ENCODE measurements around the gene EVX2.

EVX2 gene

DNA sequence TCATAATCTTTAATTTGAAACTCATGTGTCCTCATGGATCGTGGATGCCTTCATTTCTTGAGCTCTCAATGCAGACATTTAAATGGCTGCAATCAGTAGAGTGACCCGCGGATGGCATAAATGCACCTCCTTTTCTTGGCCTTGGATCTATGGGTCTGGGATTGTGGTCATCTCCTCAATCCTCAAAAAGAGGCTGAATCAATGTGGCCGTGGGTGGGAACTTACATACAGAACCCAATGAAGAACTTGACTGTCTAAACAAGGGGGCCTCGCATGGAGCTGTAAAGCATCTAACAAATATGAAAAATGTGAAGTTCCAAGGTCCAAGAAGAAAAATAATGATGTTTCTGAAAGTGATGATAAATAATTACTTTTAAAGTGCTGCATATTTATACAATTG, 11.7 kb upstream of the EVX2 start:
- DNase-seq = no peak

DNA sequence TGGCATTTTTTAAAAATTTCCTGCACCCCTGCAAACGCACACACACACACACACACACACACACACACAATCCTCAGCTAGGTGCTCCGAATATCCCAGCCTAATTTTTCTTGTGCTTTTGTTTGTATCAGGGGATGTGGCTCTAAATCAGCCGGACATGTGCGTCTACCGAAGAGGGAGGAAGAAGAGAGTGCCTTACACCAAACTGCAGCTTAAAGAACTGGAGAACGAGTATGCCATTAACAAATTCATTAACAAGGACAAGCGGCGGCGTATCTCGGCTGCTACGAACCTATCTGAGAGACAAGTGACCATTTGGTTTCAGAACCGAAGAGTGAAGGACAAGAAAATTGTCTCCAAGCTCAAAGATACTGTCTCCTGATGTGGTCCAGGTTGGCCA, 10.6 kb upstream of the EVX2 start:
- DNase-seq = no peak

DNA sequence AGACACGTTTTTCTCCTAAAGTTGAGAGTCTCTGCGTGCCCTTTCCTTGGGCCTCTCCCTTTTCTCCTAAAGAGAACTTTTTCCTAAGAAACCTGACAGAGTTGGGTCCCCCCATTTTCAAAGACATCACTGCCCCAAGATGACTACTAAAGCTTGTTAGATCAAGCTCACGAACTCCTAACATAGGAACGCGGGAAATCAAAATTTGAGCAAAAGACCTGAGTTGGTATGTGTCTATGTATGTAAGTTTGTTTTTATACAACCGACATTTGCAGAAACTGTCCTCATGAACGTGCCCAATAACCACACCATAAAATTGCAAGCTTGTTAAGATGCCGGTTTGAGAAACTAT, 10.1 kb upstream of the EVX2 start:
- no peak for DNase-seq

DNA sequence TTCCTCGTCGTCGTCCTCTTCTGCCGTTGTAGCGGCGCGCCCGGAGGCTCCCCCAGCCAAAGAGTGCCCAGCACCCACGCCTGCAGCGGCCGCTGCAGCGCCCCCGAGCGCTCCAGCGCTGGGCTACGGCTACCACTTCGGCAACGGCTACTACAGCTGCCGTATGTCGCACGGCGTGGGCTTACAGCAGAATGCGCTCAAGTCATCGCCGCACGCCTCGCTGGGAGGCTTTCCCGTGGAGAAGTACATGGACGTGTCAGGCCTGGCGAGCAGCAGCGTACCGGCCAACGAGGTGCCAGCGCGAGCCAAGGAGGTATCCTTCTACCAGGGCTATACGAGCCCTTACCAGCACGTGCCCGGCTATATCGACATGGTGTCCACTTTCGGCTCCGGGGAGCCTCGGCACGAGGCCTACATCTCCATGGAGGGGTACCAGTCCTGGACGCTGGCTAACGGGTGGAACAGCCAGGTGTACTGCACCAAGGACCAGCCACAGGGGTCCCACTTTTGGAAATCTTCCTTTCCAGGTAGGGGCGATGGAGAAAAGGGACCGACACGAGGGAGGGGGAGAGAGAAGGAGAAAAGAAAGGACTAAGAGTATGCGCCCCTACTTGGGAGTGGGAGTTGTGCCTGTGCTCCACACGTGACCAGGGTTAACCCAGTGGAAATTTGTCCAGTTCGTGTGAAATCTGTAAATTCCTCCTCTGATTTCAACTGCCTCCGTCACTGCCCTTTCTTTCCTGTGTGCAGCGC, 9.6 kb upstream of the EVX2 start:
- no peak for DNase-seq

DNA sequence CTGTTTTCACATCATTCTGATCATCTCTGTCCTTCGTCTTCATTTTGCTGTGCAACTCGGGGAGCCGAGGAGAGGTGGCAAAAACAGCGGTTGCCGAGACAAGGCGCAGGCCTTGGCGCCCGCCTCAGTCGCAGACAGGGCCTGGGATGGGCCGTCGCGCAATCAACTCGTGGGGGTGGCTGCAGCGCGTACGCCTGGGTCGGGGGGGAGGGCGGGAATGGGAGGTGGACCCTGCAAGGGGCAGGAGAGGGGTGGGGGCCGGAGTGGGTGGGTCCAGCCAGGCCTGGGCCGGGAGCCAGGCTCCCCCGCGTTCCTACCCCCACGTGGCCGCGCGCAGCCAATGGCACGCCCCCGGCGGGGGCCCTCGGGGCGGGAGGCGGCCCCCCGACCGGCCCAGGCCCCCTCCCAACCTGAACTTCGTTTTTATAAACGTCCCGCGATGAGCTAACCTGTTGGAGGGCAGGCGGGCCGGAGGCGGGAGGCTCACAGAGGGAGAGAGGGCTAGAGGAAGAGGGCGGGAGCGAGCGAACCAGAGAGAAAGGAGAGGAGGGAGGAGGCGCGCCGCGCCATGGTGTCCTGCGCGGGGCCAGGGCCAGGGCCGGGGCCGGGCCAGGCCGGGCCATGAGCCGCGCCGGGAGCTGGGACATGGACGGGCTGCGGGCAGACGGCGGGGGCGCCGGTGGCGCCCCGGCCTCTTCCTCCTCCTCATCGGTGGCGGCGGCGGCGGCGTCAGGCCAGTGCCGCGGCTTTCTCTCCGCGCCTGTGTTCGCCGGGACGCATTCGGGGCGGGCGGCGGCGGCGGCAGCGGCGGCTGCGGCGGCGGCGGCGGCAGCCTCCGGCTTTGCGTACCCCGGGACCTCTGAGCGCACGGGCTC, 8.7 kb upstream of the EVX2 start, which contains the start of gene HOXD13:
HOXD13 (plus strand) TSS at position 452 of the 875 bp plus-strand sequence; CDS start at position 622, 170 bp downstream.
- no peak for DNase-seq

DNA sequence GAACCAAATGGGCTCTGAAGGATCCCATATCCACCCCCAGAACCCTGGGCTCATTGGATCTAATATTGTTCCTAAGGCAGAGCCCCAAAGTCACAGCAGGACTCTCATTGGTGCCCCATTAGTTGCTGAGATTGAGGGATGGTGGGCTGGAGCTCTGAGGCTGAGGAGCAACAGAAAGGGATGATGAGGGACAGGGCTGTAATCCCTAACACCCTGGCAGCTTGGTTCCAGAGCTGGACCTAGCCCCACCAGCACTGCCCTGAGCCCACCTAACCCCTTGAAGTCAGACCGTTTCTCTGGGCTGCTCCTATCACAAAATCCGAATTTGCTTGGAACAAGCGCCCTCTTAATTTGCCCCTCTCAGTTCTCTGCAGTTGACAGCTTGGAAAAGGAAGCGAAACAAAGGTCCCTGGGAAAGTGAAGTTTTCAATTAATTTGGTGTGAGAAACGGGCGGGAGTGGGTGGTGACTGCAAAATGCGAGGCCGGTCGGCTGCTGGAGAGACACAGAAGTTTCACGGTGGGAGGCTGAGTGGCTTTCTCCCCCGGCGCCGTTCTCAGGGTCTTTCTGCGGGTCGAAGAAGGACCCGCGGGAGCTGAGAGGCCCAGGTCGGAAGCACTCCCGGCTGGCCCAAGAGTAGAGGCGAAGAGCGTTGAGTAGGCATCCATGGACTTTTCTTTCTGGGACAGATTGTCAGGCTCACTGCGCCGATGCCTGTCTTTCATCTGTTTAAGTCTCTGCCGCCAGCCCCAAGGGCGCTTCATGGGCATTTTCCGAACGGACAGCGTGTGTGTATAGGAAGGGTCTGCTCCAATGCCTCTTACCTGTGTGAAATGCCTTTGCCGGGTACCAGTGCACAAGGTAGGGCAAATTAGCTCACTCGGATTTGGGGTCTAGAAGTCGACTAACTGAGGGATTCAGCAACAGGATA, 7.8 kb upstream of the EVX2 start:
- no peak for DNase-seq

DNA sequence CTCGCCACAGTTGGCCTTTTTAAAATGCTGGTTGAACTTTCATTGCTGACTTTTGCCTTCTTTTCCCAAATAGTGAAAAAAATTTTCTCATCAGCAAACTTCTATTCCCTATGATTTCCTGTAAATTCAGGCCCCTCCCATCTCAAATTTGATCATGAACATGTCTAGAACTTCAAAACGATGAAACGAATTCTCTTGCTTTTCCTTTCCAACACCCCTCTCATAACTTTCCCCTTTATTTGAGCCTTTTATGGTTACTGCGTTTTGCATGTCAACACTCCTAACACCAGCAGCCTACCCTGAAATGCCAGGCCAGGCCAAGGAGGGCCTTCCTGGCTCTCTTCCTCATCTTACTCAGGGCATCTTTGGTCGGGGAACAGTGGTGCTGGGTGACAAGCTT, 7.1 kb upstream of the EVX2 start:
- no peak for DNase-seq

DNA sequence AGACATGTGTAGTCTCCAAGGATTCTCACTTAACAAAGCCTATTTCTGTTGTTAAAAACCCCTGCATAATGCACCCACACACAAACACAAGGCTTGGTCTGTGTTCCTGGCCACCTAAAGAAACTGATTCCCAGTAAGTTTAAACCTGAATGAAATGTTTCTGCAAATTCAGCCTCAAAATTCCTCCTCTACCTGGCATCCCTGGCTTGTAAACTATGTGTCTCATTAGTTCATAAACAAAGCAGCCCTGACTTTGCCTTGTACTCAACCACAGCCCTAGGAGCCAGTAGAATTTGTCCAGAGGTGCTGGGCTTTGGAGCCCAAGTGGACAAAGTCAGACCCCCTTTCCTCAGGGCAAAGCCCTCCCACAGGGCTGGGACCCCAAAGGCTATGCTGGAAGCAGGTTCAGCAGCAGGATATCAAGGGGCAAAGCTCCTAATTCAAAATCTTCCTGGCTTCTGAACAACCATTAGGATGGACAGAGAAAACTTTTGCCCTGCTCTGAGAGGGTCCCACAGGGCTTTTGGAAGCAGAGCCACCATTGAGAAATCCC, 6.2 kb upstream of the EVX2 start:
- no peak for DNase-seq

DNA sequence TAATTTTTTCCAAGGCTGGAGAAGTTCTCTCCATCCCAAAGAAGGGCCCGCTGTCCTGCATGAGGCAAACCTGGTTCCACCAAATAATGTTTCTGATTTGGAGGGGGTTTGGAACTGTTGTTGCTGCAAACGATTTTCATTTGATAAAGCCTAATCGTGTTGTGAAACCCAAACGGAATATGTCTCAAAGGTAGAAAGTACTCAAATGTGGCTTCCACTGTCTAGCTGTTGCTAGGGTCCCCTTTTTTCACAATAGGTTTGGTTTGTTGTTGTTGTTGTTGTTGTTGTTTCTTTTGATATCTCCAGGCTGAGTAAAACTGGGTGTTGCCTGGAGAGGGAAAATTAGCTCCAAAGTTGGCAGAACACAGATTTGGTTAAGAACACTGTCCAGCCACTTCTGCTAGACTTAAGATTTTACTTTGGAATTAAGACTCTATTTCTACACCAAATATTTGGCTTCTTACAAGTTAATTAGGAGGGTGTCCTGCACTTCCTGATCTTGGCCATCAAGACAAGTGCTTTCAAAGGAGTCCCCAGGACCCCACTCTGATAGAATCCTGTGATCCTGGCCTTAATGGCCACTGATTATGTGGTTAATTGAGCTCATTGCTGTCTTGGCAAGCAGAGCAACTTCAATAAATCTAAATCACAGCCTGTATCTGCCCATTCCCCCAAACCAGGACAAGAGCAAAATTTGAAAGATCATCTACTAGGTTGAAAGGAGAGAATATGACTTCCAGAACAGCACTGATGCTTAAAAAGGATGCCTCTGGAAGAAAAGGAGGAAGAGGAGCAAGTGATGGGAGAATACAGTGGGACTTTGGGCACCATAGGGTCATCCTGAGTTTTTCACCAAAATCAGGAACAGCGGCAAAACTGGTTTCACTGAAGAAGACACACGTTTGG, 5.4 kb upstream of the EVX2 start:
- DNase-seq = no peak

DNA sequence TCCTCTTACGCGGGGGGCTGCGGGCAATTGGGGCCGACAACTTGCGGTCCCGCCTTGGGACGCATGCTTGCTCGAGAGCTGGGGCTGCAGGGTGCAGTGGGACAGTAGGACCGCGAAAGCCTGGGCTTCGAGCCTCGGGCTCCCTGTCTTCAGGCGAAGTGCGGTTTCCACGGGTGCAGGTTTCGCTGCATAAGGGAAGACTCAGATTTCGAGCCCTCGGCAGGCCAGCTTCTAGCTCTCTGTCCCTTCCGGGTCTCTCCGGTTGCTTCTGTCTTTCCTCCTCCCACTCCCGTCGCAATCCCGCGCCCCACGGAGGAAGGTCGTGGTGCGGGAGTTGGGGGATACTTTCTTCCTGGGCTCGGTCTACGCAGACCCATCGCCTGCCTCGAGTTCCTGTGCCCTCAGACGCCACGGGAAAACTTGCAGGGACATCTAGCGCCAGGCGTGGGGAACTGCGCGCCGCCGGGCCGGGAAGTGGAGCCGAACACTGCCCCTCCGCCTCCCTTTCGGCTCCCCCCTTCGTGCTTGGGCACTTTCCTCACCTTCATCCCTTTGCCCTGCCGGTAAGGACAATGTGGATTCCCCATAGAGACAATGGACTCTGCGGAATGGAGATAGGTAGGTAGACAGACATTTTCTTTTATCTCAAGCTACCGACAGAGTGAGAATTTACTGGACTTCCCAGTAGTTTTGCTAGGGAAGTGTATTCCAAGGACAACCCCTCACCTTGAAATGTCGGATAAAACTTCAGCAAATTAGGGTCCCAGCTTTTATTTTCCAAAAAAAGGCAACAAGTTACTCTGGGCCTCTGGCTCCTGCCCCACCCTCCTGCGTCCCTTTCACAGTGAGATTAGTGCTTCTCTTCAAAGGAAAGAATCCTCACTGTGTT, 4.5 kb upstream of the EVX2 start:
- DNase-seq = no peak

DNA sequence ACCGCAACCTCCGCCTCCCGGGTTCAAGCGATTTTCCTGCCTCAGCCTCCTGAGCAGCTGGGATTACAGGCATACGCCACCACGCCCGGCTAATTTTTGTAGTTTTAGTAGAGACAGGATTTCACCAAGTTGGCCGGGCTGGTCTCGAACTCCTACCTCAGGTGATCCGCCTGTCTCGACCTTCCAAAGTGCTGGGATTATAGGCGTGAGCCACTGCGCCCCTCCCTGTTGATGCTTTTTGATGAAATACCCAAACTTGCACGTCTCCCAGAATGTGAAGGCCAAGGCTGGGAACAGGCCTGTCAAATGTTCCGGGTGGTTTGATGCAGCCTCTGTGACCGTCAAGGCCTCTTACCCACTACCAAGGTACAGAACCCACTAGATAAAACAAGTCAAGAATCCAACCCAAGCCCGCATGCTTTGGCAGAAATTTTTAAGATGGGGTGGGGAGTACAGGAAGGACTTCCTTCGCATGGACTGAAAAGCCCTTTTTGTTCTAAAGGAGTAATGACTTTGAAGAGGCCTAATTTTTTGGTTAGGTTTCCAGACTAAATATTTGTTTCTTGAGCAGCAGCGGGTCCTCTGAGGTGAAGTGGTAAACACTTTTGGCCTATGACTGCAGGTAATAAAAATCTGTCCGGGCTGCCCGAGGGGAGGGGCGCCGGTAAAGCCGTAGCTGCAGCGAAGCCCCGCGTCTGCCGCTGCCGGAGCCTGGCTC, 3.7 kb upstream of the EVX2 start:
- DNase-seq = no peak

DNA sequence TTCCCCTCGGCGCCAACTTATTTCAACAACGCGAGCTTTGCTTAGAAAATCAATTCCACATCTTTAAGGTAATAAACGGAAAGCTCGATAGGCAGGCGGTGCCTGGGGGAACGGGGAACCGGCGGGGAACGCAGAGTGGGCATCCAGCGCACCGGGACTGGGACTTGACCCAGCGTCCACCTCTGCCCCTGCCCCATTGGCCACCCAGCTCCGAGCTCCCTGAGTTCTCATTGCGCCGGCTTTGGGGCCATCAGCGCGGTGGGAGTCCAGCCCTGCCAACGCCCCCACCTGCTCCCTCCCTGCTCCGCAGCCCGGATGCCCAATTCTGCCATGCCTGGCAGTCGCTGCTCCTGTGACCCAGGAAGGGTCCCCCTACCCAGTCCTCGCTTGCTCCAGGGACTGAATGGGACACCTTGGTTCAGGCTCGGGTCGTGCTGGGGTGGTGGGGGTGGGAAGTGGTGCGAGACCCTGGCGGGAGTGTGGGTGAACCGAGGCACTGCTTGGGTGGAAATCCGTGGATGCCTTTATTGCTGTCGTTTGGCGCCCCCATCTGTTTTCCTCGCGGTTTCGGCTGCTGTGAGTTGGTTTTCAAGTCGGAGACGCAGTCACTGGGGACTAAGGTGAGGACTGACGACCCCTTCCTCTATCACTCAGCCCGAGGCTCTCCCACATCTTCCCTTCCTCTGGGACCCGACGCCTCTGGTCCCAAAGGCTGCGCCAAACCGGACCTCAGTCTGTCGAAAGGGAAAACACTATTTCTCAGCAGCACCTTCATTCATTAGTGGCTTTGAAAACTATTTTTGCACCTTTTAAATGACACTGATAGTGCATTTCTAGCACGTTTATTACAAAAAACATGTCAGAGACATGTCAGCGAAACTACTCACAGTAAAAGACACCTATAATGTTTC, 2.4 kb upstream of the EVX2 start:
- DNase-seq = no peak

DNA sequence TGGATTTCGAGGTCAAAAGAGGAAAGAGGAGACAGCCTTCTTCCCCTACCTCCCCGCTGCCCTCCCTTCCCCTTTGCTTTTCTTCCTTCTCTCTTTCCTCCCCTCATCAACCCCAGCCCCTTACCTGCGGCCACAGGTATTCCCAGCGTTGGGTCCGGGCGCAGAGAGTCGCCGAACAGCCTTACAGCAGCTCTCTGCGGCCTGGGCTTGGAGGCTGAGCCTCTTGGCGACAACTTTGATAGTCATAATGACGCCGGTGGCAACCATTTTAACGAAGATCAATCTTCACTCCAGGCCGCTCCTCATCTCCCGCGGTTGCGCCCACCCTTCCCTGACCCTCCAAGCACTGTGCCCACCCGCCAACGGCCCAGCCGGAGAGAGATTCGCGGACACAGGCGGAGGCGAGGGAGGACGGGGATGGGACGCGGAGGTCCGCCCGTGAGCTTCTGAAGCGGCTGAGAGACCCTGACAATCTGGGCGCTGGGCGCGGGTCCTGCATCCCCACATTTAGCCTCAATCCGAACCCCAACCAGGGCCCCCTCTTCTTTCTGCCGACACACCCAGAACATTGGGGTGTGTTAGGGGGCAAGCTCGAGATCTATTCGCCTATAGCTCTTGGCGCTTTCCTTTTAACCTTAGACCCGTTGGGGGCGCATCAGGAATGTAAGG, 1.5 kb upstream of the EVX2 start:
- DNase-seq = no peak

DNA sequence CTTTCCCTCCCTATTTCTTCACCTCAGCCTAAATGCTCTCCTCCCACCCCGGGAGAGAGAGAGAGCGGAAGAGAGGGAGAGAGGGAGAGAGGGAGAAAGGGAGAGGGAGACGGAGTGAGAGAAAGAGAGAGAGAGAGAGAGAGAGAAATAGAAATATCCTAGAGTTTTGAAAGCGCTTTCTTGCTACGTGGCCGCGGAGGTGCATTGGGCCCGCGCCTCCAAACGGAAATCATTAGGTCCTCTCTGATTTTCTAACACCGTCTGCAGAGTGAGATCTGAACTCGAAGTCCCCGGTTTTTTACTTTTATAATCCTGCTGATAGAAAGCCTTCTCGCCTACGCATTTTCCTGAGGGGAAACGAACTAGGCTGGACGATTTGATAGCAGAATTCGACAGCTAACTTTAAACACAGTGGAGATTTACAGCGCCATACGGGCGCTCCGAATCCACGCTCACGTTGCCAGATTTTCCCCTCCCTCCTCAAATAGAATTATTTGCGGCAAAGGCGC, 903 bp upstream of the EVX2 start:
- DNase-seq = no peak

DNA sequence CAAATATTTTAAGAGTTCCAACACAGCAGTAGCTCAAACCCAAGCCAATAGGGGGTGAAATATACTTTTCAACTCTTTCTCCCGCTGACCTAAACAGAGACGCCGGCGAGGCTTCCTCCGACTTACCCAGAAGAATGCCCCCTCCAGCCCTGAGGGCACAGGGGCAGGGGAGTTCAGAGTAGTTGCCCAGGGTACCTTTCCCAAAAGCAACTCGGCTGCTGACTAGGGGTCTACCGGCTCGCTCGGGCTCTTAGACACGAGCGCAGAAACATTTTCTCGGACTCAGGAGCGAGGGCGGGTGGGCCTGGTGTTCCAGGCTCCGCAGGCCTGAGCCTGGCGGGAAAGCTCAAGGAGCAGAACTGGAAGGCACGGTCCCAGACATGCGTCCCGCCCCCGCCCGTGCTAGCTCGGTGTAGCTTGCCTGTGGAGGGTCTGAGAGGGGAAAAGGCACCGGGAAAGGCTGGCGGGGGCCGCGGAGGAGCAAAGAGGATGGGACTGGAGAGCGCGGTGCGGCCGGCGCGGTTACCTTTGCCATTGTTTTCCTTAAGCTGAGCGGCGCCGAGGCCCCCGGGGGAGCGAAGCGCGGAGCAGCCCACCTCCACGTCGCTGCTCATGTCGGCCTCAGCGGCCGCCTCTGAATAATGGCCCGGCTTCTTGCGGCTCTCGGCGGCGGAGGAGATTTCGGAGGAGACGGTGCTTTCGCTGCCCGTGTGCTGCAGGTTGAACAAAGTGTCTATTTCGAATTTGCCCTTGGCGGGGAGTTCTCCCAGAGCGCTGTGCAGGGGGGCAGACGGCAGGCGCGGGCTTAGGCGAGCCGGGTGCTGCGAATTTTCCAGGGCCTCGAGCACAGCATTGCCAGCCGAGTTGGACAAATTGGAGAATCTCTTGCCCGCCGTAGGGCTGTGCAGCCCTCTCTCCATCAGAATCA, 674 bp downstream of the EVX2 start:
- DNase-seq = no peak

DNA sequence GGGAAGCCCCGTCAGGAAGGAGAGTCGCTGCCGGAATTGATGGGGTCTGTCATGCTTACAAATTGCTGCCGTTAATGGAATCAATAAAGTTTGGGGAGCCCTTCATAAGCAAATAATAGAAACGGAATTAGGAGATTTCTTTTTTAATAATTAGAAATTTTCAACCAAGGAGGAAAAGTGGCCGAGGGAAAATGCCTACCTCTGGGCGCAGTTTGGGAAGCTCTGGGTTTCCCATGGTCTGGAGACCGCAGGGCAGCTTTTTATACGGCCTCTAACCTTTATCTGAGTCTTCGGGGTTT, 1.3 kb downstream of the EVX2 start:
- no peak for DNase-seq

DNA sequence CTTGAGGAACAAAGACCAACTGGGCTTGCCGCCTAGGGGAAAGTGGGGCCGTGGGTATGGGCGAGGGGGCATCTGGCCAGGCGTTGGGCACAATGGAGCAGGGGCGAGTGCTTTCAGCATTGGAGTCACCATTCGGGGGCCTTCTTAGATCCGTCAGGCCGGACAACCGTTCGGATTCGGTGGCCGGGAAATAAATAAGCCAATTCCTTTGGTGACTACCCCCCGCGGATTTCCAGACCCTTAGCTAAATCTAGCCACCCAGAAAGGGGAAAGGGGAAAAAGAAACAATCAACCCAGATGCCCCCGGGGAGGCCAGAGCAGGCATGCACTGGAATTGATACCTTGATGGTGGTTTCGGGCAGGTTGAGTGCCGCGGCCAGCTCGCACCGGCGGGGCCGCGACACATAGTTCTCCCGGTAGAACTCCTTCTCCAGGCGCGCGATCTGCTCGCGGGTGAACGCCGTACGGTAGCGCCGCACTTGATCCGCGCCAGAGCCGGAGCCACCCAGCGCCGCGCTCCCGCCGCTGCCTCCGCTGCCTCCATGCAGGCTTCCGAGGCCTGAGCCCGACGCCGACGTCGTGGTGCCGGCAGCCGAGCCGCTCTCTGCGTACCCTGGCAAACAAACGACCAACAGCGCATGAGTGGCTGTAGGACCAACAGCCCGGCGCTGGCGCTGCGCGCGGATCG, 1.8 kb downstream of the EVX2 start:
- DNase-seq = no peak
